Activated CD4-positive, alpha-beta T cell treated with anti-CD3 and anti-CD28 coated beads, Interleukin-2, Interleukin-6, amounts not matched to agents 100 ng/mL and 50 ng/mL, durations not matched to agents 16 hours and 8 hours (primary cell): ENCODE results near the gene CLEC16A.

Source experiments
- DNase-seq: peaks from one replicate; pipeline ENCODE4 v3.0.0-alpha.2; 2020

The CLEC16A gene

GRCh38 chr16:11164482-11165270, 220.3 kb downstream of the CLEC16A start:
- DNase-seq: no peak

GRCh38 chr16:11165349-11165748, 221.0 kb downstream of the CLEC16A start:
- no peak for DNase-seq

- no peak for DNase-seq
Observed at GRCh38 chr16:11165894-11166665, 221.7 kb downstream of the CLEC16A start.

- DNase-seq: no peak
Observed at GRCh38 chr16:11167581-11167980, 223.2 kb downstream of the CLEC16A start.

GRCh38 chr16:11168386-11169051, 224.2 kb downstream of the CLEC16A start:
- DNase-seq: no peak

- DNase-seq: no peak
Observed at GRCh38 chr16:11169641-11170040, 225.3 kb downstream of the CLEC16A start.

GRCh38 chr16:11170201-11170600, 225.8 kb downstream of the CLEC16A start:
- no peak for DNase-seq

GRCh38 chr16:11170696-11171447, 226.5 kb downstream of the CLEC16A start:
- DNase-seq: no peak

GRCh38 chr16:11171448-11171709, 227.0 kb downstream of the CLEC16A start:
- DNase-seq: no peak

GRCh38 chr16:11171757-11172299, 227.5 kb downstream of the CLEC16A start:
- no peak for DNase-seq

- no peak for DNase-seq
Observed at GRCh38 chr16:11173426-11173825, 229.1 kb downstream of the CLEC16A start.

- no peak for DNase-seq
Observed at GRCh38 chr16:11174141-11174540, 229.8 kb downstream of the CLEC16A start.

GRCh38 chr16:11175106-11175786, 230.9 kb downstream of the CLEC16A start:
- DNase-seq: no peak

GRCh38 chr16:11175787-11176341, 231.5 kb downstream of the CLEC16A start:
- peak; percentile 68 for DNase-seq

GRCh38 chr16:11177578-11178160, 233.3 kb downstream of the CLEC16A start:
- no peak for DNase-seq

- no peak for DNase-seq
Observed at GRCh38 chr16:11178424-11178823, 234.1 kb downstream of the CLEC16A start.

GRCh38 chr16:11179574-11179973, 235.2 kb downstream of the CLEC16A start:
- DNase-seq: no peak

- peak; percentile 40 for DNase-seq
Observed at GRCh38 chr16:11180489-11180888, 236.1 kb downstream of the CLEC16A start.

GRCh38 chr16:11181242-11181898, 237.0 kb downstream of the CLEC16A start:
- no peak for DNase-seq

GRCh38 chr16:11181899-11182279, 237.5 kb downstream of the CLEC16A start:
- DNase-seq: peak; percentile 59

- DNase-seq: no peak
Observed at GRCh38 chr16:11182411-11182810, 238.0 kb downstream of the CLEC16A start.
